ENCODE data around the gene MRTO4.
A peak's percentile ranks its signal among the peaks of the same experiment; 100 is the strongest.
"Not testable (repeated sequence)": the region's sequence is repeated elsewhere in the genome, so short reads cannot be mapped to it uniquely, and the experiment has no call there.

Gene MRTO4

GRCh38 chr1:19229229-19229628 lies 22.4 kb upstream of the MRTO4 start:
- no peak for DNase-seq

DNA sequence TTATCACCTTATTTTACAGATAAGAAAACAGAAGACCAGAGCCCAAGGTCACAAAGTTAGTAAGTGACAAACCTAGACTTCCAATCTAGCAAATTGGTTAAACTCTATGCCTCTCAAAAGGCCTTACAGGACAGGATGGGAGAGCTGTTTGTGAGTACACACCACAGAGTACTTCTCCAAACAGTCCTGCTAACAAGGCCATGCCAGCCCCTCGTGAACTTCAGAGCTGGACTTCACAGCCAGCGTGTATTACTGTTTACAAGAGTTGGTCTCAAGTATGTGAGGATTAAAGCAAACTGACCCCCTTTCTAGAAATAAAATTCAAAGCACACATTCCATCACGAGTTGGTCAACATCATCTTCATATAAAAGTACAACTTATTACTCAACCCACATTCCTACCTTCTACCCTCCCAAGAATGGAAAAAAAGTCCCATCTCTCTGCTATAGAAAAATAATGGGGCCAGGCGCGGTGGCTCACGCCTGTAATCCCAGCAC lies 21.7 kb upstream of the MRTO4 start:
- DNase-seq, result no peak

- not testable (repeated sequence) for DNase-seq
Observed at GRCh38 chr1:19231736-19232523, 19.7 kb upstream of the MRTO4 start.

DNA sequence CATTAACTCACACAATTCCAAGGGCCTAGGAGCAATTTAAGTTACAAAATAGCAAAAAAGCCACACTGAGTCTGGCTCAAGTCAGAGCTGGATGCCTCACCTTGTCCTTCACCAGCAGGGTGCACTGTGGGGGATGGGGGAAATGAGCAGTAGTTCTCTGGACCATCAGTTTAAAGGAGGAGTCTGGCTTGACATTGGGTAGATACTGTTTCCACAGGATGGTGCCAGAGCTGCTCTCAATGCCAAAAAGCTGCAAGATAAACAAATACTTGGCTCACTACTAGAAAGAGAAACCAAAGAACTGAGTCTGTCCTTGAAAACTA lies 19.1 kb upstream of the MRTO4 start:
- DNase-seq, result no peak

- DNase-seq, result no peak
Observed at GRCh38 chr1:19234224-19234623, 17.4 kb upstream of the MRTO4 start.

DNA sequence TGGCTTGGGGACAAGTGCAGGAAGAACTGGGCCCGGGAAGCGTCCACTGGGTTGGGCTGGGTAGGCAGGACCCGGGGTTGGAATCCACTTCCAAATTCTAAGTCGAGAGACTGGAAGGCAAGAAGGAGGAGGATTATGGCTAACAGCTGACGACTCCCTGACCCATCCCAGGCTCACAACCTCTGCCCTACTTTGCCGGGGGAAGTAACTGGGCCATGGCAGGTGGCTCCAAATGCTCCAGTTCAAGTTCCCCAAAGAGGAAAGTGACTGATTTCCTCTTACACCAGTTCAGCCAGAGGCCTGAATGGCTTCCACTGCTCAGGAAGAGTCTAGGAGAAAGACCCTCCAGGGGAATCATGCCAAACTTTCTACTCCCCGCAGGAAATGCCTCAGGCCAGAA lies 11.7 kb upstream of the MRTO4 start:
- no peak for DNase-seq

GRCh38 chr1:19240673-19241538 lies 10.7 kb upstream of the MRTO4 start:
- DNase-seq, result peak; percentile 75 to 78

DNA sequence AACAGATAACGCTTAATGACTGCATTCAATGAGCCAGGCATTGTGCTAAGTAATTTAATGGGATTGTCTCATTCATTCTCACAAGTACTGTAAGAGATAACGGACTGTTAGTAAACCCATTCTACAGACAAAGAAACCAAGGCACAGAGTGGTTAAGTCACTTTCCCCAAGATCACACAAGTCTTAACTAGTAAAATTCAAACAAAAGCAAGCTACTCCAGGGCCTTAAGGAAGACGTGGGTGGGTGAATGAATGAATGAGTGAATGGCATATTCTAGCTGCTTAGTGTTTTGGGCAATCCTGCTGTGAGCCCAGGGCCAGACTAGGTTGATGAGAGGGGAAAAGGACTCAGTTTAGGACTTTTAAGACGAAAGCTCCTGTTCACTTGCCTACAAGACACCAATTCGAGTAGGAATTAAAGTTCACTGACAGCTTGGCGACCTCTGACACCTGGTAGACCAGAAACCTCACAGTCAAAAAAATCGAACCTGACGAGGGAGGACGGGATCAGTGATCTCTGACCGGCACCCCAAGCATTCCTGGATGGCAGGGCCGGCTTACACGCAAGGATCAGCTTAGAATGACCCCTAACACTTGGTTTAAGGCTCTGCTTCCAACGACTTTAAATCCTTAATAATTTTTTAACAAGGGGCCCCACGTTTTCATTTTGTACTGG lies 838 bp upstream of the MRTO4 start:
- peak in 1 of 2 donors; percentile 35 for DNase-seq

- DNase-seq, result no peak
Observed at GRCh38 chr1:19254416-19254815, 2.8 kb downstream of the MRTO4 start.

GRCh38 chr1:19255288-19255687 lies 3.7 kb downstream of the MRTO4 start:
- DNase-seq, result no peak

DNA sequence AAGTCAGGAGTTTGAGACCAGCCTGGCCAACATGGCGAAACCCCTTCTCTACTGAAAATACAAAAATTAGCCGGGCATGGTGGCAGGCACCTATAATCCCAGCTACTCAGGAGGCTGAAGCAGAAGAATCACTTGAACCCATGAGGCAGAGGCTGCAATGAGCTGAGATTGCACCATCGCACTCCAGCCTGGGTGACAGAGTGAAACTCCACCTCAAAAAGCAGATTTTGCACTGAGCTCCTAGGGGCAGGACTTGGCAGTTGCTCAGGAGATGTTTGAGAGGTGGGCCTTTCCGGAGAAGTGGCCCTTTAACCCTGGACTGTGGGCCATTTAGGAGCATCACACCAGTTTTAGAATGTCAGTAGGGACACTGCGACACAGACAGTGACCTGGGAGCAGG lies 4.7 kb downstream of the MRTO4 start:
- DNase-seq, result not testable (repeated sequence)

- DNase-seq, result peak in 1 of 2 donors; percentile 39
Observed at GRCh38 chr1:19257178-19257914, 5.7 kb downstream of the MRTO4 start.

GRCh38 chr1:19258353-19258752 lies 6.7 kb downstream of the MRTO4 start:
- no peak for DNase-seq

DNA sequence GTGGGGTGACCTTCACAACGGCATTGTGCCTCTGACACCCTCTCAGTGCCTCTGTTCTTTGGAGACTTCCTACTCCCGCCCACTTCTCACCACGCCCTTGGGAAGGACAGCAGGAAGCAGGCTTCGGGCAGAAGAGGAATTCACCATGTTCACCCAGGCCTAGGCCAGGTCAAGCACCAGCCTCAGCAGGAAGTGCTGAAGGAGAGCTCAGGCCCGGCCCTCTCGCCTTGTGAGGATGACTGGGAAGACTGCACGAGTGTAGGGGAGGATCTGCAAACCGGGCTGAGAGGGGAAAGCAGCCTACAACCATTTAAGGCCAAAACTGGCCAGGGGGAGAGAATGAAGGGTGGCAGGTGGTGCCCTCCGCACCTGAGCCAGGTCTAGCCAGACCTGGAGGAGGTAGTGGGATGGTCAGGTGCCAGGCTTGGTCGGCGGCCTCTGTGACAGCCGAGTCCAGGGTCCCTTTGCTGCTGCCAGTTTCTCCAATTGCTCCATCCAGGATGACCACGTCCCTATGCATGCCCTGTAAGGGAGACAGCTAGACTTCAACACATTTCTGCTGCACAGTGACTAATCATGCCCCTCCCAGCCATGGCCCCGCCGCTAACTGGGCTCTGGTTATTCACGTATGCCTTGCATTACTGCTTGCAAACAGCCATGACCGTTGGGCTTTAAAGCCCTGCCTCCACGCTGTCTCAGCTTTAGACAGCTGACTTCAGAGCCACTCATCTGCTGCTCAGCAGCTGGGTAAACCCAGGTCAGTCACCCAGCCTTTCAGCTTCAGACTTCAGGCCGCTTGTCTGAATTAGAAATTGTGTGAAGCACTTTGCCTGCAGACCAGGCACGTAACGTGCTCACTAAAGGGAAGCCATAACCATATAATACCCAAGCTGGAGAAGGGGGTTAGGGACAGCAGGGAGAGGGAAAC lies 8.9 kb downstream of the MRTO4 start:
- DNase-seq, result no peak

GRCh38 chr1:19262047-19262446 lies 10.4 kb downstream of the MRTO4 start:
- peak in 1 of 2 donors; percentile 27 for DNase-seq

- DNase-seq, result no peak
Observed at GRCh38 chr1:19262744-19263143, 11.1 kb downstream of the MRTO4 start.

- no peak for DNase-seq
Observed at GRCh38 chr1:19268445-19268844, 16.8 kb downstream of the MRTO4 start.

GRCh38 chr1:19269427-19270342 lies 18.1 kb downstream of the MRTO4 start:
- DNase-seq, result not testable (repeated sequence)

DNA sequence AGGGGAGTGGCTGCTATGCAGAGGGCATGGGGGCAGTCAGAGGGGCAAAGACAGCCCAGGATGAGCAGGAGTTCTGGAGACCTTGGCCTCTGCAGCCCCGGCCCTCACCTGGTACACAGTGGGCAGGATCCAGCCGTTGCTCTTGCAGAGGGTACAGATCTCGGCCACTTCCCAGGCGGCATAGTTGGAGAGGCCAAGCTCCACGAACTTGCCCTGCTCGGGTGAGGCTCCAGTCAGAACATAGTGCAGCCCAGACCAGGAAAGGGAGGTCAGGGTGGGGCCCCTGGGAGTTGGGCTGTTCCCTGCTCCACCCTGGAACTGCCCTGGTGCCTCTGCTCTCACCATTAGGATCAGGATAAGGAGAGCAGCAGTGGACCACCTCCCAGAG lies 18.7 kb downstream of the MRTO4 start:
- DNase-seq, result not testable (repeated sequence)

DNA sequence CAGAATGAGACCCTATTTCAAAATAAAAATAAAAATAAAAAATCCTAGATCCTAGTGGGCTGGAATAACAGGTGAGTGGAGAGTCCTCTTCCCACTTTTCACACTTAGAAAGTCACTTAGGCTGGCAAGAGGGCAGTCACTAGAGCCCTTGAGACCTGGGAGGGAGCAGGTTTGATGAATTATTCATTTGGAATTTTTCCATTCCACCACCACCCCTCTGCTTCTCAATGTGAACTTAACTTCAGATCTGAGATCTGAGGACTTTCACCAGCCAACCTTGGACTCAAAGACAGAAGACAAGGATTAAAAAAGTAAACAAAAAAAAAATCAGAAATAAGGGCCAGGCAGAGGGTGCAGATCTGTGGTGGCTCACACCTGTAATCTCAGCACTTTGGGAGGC lies 20.5 kb downstream of the MRTO4 start:
- DNase-seq, result no peak
